ENCODE measurements around the gene PSMB5.

PSMB5 gene

GRCh38 chr14:23058654-23059504 lies 24.2 kb upstream of the PSMB5 start:
- DNase-seq (ENCODE audit: low spot score) = no peak

DNA sequence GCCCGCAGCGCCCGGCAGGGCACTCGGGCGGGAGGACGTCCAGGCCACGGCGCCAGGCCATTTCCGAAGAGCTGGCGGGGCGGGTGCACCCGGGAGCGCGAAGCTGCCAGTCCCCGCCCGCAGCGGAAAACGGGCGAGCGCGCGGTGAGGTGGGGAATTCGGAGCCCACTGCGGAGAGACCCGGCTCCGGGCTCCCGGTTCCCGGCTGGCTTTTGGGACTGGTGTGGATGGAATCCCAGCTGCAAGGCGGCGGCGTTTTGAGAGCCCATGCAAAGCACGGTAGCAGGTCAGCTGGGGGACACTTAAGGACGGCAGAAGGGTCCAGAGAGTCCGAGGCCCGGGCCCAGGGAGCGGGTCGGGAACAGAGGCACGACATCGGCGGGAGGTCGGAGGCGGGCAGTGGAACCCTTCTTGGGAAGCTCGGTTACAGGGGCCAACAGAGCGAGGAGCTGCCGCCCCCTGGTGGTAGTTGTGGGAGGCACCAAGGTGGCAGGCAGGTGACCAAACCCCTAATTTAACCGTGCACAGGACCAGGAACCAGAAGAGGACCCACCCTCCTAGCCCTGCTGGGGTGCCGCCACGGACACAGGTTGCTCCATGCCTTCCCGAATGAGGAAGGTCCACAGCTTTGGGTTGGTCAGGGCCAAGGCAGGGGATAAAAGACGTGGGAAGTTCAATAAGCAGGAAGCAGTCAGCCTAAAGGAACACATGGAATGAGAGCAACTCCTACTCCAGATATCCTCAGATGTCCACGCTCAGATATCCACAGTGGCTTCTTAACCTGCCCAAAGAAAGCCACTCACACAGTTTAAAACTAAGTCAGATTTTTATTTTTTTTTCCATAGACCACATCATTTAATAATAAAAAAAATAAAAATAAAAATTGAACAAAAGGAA lies 23.3 kb upstream of the PSMB5 start:
- DNase-seq (ENCODE audit: low spot score) = peak; percentile 86

- DNase-seq (ENCODE audit: low spot score) = peak; percentile 51
Measured at GRCh38 chr14:23056956-23057756, 22.5 kb upstream of the PSMB5 start, which contains the start of gene CDH24. CDH24 (minus strand) TSS chr14:23057520; CDS start chr14:23055733, 1,787 bp downstream.

DNA sequence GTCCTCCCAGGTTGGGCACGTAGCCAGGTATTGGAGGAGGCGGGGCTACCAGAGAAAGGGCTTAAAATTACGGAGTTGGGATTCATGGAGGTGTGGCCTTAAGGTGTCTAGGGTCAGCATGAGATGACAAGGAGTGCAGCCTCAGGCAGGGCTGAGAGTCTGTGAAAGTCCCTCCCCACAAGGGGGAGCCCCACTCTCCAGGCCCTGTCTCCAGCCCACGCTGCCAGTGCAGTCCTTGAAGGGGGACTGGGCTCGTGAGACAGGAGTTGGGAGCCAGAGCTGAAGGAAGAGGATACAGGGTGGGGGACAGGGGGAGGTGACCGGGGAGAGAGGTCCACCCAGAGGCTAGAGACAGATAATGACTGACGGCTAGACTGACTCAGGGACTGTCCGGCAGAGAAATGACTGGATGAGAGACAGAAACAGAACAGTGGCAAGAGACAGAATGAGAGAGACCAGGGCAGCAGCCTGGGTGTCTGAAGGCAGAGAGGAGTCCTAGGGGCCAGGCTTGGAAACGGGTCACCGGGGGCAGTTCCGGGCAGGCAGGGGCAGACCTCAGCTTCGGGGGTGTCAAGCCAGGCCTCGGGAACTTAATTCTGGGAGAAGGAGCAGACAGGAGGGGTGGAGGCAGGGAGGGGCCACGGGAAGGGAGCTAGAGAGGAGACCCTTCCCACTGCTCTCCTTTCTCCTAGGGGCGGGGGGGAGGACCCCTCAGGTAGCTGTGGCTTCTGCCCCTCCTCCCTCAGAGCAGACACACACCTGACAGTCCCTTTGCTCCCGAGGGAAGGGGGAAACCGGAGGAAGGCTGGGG lies 21.6 kb upstream of the PSMB5 start:
- DNase-seq (ENCODE audit: low spot score) = peak; percentile 74

- no peak for DNase-seq (ENCODE audit: low spot score)
Measured at GRCh38 chr14:23055621-23056144, 21.0 kb upstream of the PSMB5 start.

GRCh38 chr14:23055147-23055550 lies 20.4 kb upstream of the PSMB5 start:
- no peak for DNase-seq (ENCODE audit: low spot score)

GRCh38 chr14:23054000-23054811 lies 19.5 kb upstream of the PSMB5 start:
- DNase-seq (ENCODE audit: low spot score) = no peak

DNA sequence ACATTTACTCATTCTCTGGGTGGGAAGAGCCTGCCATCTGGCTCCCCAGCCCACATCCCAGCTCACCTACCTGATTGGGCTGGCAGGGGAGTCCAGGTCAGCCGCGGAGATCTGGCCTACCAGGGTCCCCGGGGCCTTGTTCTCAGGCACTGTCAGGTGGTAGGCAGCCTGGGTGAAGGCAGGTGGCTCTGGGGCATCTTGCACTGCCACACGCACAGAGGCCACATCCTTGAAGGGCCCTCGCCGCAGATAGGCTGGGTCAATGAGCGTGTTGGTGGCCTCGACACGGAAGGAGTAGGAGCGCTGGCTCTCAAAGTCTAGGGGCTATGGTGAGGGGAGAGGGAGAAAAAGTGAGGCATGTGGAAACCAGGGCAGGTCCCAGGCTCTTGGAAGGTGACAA lies 18.7 kb upstream of the PSMB5 start:
- no peak for DNase-seq (ENCODE audit: low spot score)

- DNase-seq (ENCODE audit: low spot score) = no peak
Measured at GRCh38 chr14:23052671-23053070, 18.0 kb upstream of the PSMB5 start.

DNA sequence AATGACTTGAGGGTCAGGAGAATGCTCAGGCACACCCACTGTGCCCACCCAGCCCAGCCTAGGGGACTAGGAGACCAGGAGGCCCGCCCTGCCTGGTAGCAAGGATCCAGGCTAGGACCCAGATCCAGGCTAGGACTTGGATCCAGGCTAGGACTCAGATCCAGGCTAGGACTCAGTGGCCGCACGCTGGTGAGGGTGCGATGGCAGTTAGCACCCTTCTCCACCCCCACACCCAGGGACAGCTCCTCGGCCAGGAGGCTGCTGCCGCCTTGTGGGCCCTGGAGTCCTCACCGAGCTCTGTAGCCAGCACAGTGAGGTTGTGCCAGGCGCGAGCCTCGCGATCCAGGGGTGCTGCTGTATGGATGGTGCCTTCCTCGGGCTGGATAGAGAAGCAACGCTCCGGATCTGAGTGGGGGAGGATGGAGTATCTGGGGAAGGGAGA lies 17.5 kb upstream of the PSMB5 start:
- no peak for DNase-seq (ENCODE audit: low spot score)

- DNase-seq (ENCODE audit: low spot score) = no peak
Measured at GRCh38 chr14:23051141-23052057, 16.7 kb upstream of the PSMB5 start.

GRCh38 chr14:23049011-23049410 lies 14.3 kb upstream of the PSMB5 start:
- no peak for DNase-seq (ENCODE audit: low spot score)

GRCh38 chr14:23047751-23048693 lies 13.3 kb upstream of the PSMB5 start:
- DNase-seq (ENCODE audit: low spot score) = no peak

GRCh38 chr14:23047034-23047634 lies 12.4 kb upstream of the PSMB5 start:
- DNase-seq (ENCODE audit: low spot score) = no peak

GRCh38 chr14:23045419-23046357 lies 11.0 kb upstream of the PSMB5 start:
- no peak for DNase-seq (ENCODE audit: low spot score)

GRCh38 chr14:23044840-23045239 lies 10.1 kb upstream of the PSMB5 start:
- DNase-seq (ENCODE audit: low spot score) = no peak

Data from hematopoietic multipotent progenitor cell treated with erythropoietin and hydrocortisone succinate and interleukin-3 and kit ligand, for 15 days (in vitro differentiated cells).